IPS-18c (cell line): ENCODE data around the gene SQSTM1.

Experiments
- H3K4me3 ChIP-seq: 2 replicates; pipeline ENCODE4 v1.7.0; 2013; ENCODE audit warnings: low read depth, mild to moderate bottlenecking, low read length, moderate library complexity; ENCODE audit not compliant: insufficient read depth
- H3K9me3 ChIP-seq: one replicate; pipeline ENCODE4 v1.6.1; 2013; ENCODE audit warnings: mild to moderate bottlenecking, low read length, moderate library complexity; ENCODE audit not compliant: control insufficient read depth, insufficient read depth

SQSTM1 gene

DNA sequence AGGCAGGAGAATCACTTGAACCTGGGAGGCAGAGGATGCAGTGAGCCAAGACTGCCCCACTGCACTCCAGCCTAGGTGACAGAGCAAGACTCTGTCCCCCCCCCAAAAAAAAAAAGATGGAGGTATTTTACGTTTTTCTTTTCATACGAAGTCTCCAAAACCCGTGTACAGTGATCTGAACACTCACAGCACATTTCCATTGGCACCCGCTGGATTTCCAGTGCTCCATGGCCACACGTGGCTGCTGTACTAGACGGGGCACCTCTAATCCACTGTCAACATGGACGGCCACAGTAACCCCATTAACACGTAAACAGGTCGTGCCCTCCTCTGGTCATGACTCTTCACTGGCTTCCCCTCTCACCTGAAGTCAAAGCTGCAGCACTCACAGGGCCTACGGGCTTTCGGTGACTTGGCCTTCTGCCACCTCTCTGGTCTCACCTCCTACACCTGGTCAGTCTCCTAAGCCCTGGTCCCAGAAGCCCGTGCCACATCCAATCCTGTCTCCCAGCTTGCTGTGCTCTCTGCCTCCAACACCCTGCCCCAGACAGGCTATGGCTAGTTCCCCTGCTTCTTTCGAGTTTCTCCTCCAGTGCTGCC is 64.9 kb downstream of the SQSTM1 start:
- Histone ChIP-seq H3K4me3 (no peak overlapping the region), H3K9me3 (peaks cover 9% of the 10 kb centered on the region)

DNA sequence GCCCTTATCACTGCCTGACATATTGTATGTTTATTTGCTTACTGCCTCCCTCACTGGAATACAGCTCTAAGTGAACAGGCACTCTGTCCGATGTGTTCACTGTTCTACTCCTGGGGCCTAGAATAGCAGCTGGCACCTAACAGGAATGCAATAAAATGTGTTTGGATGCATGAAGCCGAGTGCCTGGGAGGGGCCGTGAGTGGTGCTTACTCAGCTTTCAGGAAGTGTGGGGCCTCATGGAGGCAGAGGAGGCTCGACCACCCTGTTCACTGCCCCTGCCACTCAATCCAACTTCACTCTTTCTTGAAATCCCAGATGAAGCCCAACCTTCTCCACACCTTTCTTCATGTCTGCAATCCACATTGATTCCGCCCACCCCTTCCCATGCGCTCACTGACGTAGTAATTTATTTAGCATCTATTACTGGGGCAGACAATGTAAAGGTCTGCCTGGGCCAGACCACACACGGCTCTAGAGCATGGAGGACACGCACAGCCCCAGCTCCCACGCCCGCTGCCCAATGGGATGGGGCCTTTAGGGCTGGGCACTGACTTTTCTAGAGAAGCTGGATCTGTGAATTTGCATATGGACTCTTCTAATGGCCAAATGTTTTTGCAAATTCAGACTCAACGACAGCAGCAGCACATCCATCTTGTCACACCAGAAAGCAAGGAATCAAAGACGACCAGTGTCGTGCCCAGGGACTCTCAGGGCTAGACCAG is 65.6 kb downstream of the SQSTM1 start:
- Histone ChIP-seq H3K4me3 (no peak overlapping the region), H3K9me3 (peaks cover 9% of the 10 kb centered on the region)

DNA sequence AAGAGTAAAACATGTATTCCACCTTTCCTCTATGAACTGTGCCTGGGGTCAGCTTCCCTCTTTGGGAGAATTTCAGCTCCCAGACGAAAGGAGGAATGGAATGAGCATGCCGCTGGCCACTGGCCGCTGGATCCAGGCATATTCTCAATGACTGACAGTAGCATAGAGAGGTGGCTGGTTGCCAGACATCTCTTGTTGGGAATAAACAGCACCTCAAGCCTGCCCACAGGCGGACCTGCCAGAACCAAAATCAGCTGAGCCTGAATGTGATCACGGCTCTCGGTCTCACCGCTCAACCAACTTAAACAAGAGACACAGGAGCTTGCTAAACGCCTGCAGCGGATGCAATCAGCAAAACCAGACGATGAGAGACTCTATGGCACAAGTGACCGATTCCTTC is 66.4 kb downstream of the SQSTM1 start:
- Histone ChIP-seq H3K4me3 (no peak overlapping the region), H3K9me3 (peaks cover 9% of the 10 kb centered on the region)
